Measurements from ENCODE around the gene MEX3A. TPM values are rescaled to one million over a fixed set of nuclear protein-coding genes. Genes with fewer than 3 reads are reported as not detected.

MEX3A gene
- total and polyA plus RNA-seq, 2 donors (not counting 3 experiments of a cell fraction or from before 2014, with no cell fraction given) = 20.2 to 23.6 TPM

DNA sequence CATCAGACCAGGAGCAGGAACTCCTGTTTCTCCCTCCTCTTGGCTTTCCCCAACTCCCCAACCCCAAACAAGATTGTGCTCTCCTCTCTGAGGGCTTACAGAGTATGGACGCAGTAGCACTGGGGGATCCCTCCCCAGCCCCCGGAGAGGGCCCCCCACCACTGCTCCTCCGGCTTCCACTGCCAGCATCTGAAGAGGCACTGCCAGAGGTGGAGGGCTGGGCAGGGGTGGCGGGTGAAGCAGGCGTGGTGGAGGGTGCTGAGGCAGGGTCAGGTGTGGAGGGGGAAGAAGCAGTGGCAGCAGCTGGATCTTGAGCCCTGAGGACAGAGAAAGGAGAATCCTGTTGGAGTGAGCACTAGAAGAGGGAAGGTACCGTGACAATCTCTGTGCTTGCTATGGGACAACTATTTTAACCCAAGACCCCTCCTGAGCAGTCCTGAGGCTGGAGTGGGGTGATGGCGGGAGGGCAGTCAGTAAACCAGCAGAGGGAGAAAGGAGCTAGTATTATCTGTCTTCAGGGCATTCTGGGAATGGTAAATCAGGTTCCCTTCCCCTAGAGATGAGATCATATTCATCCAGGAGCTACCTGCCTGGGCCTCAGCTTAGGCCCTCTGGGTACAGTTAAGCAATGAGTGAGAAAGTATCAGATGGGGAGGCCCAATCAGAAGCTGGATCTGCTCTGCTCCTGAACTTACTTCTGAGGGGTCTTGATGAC, 31.1 kb downstream of the MEX3A start:
- FAIRE-seq (no peak), DNase-seq (ENCODE audit: low read depth, low spot score) (no peak)
- TF ChIP-seq FOS (IDR thresholded peaks at IDR 0.05; ENCODE audit: borderline replicate concordance, insufficient read depth, low read length) (no peak), MYC (IDR thresholded peaks at IDR 0.05; ENCODE audit: low read depth, low read length) (no peak), JUN (IDR thresholded peaks at IDR 0.05; ENCODE audit: borderline replicate concordance, insufficient read depth, insufficient read length, low read depth) (no peak), POLR2A (IDR thresholded peaks at IDR 0.05; ENCODE audit: low read depth, low read length) (no peak), GATA2 (IDR thresholded peaks at IDR 0.05; ENCODE audit: insufficient read depth, insufficient read length, low read depth, low read length) (no peak), POLR2AphosphoS5 (IDR thresholded peaks at IDR 0.05; ENCODE audit: insufficient read depth, low read depth, low read length) (no peak), EZH2 (IDR thresholded peaks at IDR 0.05; ENCODE audit: borderline replicate concordance, low read depth, low read length, severe bottlenecking) (no peak)
- TF ChIP-seq, protein P1, sequence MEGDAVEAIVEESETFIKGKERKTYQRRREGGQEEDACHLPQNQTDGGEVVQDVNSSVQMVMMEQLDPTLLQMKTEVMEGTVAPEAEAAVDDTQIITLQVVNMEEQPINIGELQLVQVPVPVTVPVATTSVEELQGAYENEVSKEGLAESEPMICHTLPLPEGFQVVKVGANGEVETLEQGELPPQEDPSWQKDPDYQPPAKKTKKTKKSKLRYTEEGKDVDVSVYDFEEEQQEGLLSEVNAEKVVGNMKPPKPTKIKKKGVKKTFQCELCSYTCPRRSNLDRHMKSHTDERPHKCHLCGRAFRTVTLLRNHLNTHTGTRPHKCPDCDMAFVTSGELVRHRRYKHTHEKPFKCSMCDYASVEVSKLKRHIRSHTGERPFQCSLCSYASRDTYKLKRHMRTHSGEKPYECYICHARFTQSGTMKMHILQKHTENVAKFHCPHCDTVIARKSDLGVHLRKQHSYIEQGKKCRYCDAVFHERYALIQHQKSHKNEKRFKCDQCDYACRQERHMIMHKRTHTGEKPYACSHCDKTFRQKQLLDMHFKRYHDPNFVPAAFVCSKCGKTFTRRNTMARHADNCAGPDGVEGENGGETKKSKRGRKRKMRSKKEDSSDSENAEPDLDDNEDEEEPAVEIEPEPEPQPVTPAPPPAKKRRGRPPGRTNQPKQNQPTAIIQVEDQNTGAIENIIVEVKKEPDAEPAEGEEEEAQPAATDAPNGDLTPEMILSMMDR (IDR thresholded peaks at IDR 0.05; ENCODE audit: extremely low read depth in 1 of 2, insufficient read depth in 1 of 2, low read depth in 1 of 2, low read length in 2 of 2) = no peak
- TF ChIP-seq, protein P2, sequence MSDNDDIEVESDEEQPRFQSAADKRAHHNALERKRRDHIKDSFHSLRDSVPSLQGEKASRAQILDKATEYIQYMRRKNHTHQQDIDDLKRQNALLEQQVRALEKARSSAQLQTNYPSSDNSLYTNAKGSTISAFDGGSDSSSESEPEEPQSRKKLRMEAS (IDR thresholded peaks at IDR 0.05; ENCODE audit: insufficient read depth, insufficient read length) = no peak
- Histone ChIP-seq H3K9me1 (replicated peaks; ENCODE audit: control insufficient read depth, extremely low read depth, insufficient read depth, low read length) (no peaks in the 10 kb centered on the region), H3K9me3 (replicated peaks; ENCODE audit: control insufficient read depth, insufficient read depth, low read length) (no peaks in the 10 kb centered on the region), H3K27me3 (ENCODE audit: control insufficient read depth in 2 of 2, insufficient read depth in 2 of 2, low read length in 2 of 2) (no peaks in the 10 kb centered on the region), H3K27ac (ENCODE audit: insufficient read depth, low read depth, low read length) (no peak overlapping the region), H3K4me1 (ENCODE audit: control insufficient read depth, extremely low read depth, insufficient read depth, low read length) (peaks cover 23% of the 10 kb centered on the region), H2AFZ (ENCODE audit: low read depth, low read length) (no peak overlapping the region), H3K36me3 (ENCODE audit: control insufficient read depth in 2 of 2, extremely low read depth in 1 of 2, insufficient read depth in 2 of 2, low read length in 2 of 2) (peaks cover 0 to 6% of the 10 kb centered on the region in 2 experiments), H3K4me2 (ENCODE audit: insufficient read depth, low read length) (no peak overlapping the region), H3K79me2 (ENCODE audit: control insufficient read depth, insufficient read depth, low read length) (peaks cover 19% of the 10 kb centered on the region), H3K9ac (replicated peaks; ENCODE audit: extremely low read depth, insufficient read depth, low read length) (no peak overlapping the region), H3K4me3 (replicated peaks in 1 of 3; ENCODE audit: insufficient read depth in 1 of 3, low read depth in 1 of 3, low read length in 3 of 3) (no peak overlapping the region), H4K20me1 (replicated peaks; ENCODE audit: control insufficient read depth, extremely low read depth, insufficient read depth, low read length) (no peaks in the 10 kb centered on the region)
- POLR2A ChIA-PET = no interaction called here
- dilution Hi-C loops (cut with MboI; ENCODE audit: extremely low pct_ligation_motif_present, low sequenced_read_pairs) (no loop called here), intact Hi-C loops (cut with micrococcal nuclease) (no loop called here)
- CTCF ChIA-PET = interaction anchor here (0.6 to 1.8 kb wide), 6 partner anchors 12 to 297 kb away, joined by 3 to 9 read pairs (median 5); no protein-coding TSS in a partner anchor
- no TSS peak for BruUV-seq (replicated peaks)

All from endothelial cell of umbilical vein (primary cell).